ENCODE measurements around the gene BHMT2. TPM values are rescaled to one million over a fixed set of nuclear protein-coding genes. Genes with fewer than 3 reads are reported as not detected.

The BHMT2 gene
- not detected in 2 replicates for total RNA-seq (2014; rRNA removed; shearing (Covaris generic))

GRCh38 chr5:79069488-79070349 is at the start of gene BHMT2, which contains the start of gene DMGDH:
Gene BHMT2 (plus strand): TSS chr5:79069767. CDS start chr5:79069783, 16 bp downstream.
Gene DMGDH (minus strand): TSS chr5:79069674. CDS start chr5:79069620, 54 bp downstream.

GRCh38 chr5:79111387-79111959 is 41.9 kb downstream of the BHMT2 start, which contains the start of gene BHMT:
Gene BHMT (plus strand): TSS chr5:79111809. CDS start chr5:79111886, 77 bp downstream.

Other genes with a start within 250 kb of the BHMT2 start
- 7.7 and 11.6 TPM in 2 replicates for gene ARSB, start 84.5 kb upstream of the BHMT2 start, total RNA-seq (2014; rRNA removed; shearing (Covaris generic))
- gene DMGDH, start 93 bp upstream of the BHMT2 start, total RNA-seq (2014; rRNA removed; shearing (Covaris generic)) = not detected in 2 replicates
- not detected in 2 replicates for gene BHMT, start 42.0 kb downstream of the BHMT2 start, total RNA-seq (2014; rRNA removed; shearing (Covaris generic))
- gene JMY, start 166.4 kb downstream of the BHMT2 start, total RNA-seq (2014; rRNA removed; shearing (Covaris generic)) = 15.3 and 15.7 TPM in 2 replicates

All from A375 (cell line).